Ovary (tissue), 9 donors: ENCODE measurements around the gene SRCAP. TPM values are rescaled to one million over a fixed set of nuclear protein-coding genes. Genes with fewer than 3 reads are reported as not detected.
A peak's percentile ranks its signal among the peaks of the same experiment; 100 is the strongest.

Experiments
- DNase-seq, 5 donors: peaks; one replicate each; pipeline ENCODE4 v3.0.0-alpha.2; 2019 to 2020
- H3K27ac ChIP-seq, 2 donors: fragments of 200-600 bp; one replicate each; pipeline versions ENCODE4 v1.5.1 to v1.8.0; 2019 to 2022
- H3K27me3 ChIP-seq: fragments of 200-600 bp; one replicate; pipeline ENCODE4 v1.8.0; 2022
- H3K36me3 ChIP-seq: fragments of 200-600 bp; sonication (generic); one replicate; pipeline ENCODE4 v1.5.1; 2019
- H3K4me1 ChIP-seq: one replicate; pipeline ENCODE4 v1.8.1; 2013; ENCODE audit warnings: mild to moderate bottlenecking, moderate library complexity; ENCODE audit not compliant: insufficient read depth
- H3K4me3 ChIP-seq: fragments of 200-600 bp; sonication (generic); one replicate; pipeline ENCODE4 v1.5.1; 2017
- H3K9me3 ChIP-seq, 2 donors: fragments of 200-600 bp in 1 of 2; sonication (generic) in 1 of 2; one replicate each; pipeline versions ENCODE4 v1.5.1 to v1.8.1; 2013 to 2019; ENCODE audit warnings: mild to moderate bottlenecking in 1 of 2, moderate library complexity in 1 of 2
- CTCF ChIP-seq, 3 donors: fragments of 450-650 bp in 2 of 3; fragments of 200-600 bp in 1 of 3; IDR thresholded peaks; one replicate each; pipeline versions ENCODE4 v1.5.1 to v1.8.0; 2016 to 2022; ENCODE audit warnings: antibody characterized with exemption in 3 of 3, mild to moderate bottlenecking in 1 of 3
- EP300 ChIP-seq: sonication (generic); formaldehyde crosslinking; IDR thresholded peaks from one replicate; pipeline ENCODE4 v1.6.1; 2017; ENCODE audit warnings: antibody characterized with exemption
- POLR2A ChIP-seq: fragments of 450-650 bp; IDR thresholded peaks from one replicate; pipeline ENCODE4 v1.6.1; 2017; ENCODE audit warnings: antibody characterized with exemption, mild to moderate bottlenecking, moderate library complexity
- WGBS, 3 donors: extraction: QIAGEN DNeasy Blood & Tissue Kit in 1 of 3; methylation state at CpG; one replicate each; pipeline versions ENCODE4 v1.1.5 to v1.1.7; 2013 to 2017; 5-methylcytosine and 5-hydroxymethylcytosine counted together
- intact Hi-C, 4 donors: fragments of 100-400 bp; cut with DNase I; formaldehyde crosslinking; loops; one replicate each; pipeline versions ENCODE4 v1.11.0 to v1.15.1; 2022 to 2023
- polyA plus RNA-seq, 2 donors: library from polyadenylated mRNA; stranded (reverse); fragments of 200-250 nt in 1 of 2; fragments of 350-450 nt in 1 of 2; fragmentation: Illumina TruSeq in 1 of 2; extraction: RNeasy Lipid Tissue Mini Kit (QIAGEN cat#74804) in 1 of 2; gene quantifications; one replicate each; pipeline ENCODE4 v1.2.3, GENCODE V29; 2013 to 2014
- total RNA-seq, 7 donors: library from RNA; depleted of rRNA in 2 of 7; stranded (reverse); fragments of >200 nt in 2 of 7; fragmentation: NEBNext Ultra II Directional in 3 of 7; extraction: Animal tissue kit (Norgen Biotek cat#: 25700) in 3 of 7; gene quantifications; one replicate each; pipeline versions ENCODE4 v1.1.0 to v1.2.4, GENCODE V29; 2016 to 2023
- donor health status: DM: no; HTN: no; CAD: no; lungs with moderate emphysema.
- donor health status: DM: no; HTN: no; CAD: no.
- donor health status: Bipolar disorder and iron deficiency.
- donor health status: DM: yes; HTN: yes; CAD: no.
- donor health status: DM: no; HTN: no; CAD: no.
- donor health status: DM: yes; HTN: yes; CAD: no.

The SRCAP gene
- total and polyA plus RNA-seq, 9 donors, result 11.4 to 73.1 (median 46.1) TPM

- WGBS, 3 donors, result 1% methylated on average over 60 of the region's 60 CpGs
- Histone ChIP-seq H3K27me3 (no peaks in the 10 kb centered on the region), H3K36me3 (no peaks in the 10 kb centered on the region), H3K9me3 (no peaks in the 10 kb centered on the region), H3K4me3 (peak within 1 kb of the TSS; percentile 91), H3K4me1 (no peaks in the 10 kb centered on the region), H3K27ac (peak within 1 kb of the TSS in 1 of 2 donors; percentile 73)
- TF ChIP-seq EP300 (no peak), POLR2A (peak; percentile 41)
- peak; percentile 98 to 99 (median 99) for DNase-seq
- intact Hi-C loops, result no loop called here
Observed at GRCh38 chr16:30747799-30748633, 49.0 kb downstream of the SRCAP start, which contains the start of gene PHKG2. Gene PHKG2, plus strand, starts transcription at chr16:30748425. Its CDS starts 396 bp downstream, at chr16:30748821.

- no peaks in the 10 kb centered on the region for H3K36me3 ChIP-seq
- 13 to 19% (median 16%) methylated on average over 28 to 36 of the region's 36 CpGs for WGBS, 3 donors
Observed at GRCh38 chr16:30748634-30749445, 49.9 kb downstream of the SRCAP start.

DNA sequence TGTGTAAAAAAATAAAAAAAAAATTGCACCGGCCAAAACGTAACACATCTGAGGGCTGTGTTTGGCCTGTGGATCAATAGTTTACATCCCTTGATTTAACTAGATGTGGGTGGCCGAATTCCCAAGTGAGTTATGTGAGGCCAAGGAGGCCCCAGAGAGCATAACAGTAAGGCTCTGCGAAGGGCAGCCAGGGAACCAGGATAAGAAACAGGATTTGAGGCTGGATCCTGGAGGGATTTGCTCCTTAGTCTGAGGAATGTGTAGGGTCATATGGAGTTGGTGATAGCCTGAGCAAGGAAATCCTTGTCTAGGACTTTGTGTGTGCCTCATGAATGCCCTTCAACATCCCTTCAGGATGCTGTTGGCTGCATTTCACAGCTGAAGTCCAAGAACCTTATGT, 51.2 kb downstream of the SRCAP start:
- DNase-seq, result no peak
- H3K4me3 ChIP-seq, result no peak overlapping the region
- TF ChIP-seq POLR2A (no peak), EP300 (no peak), CTCF (IDR thresholded peaks at IDR 0.05) (no peak)
- H3K27me3 ChIP-seq, result no peaks in the 10 kb centered on the region
- no peak overlapping the region for H3K27ac ChIP-seq
- WGBS, 3 donors, result 80 to 87% (median 83%) methylated on average over 4 of the region's 4 CpGs
- H3K4me1 ChIP-seq, result no peaks in the 10 kb centered on the region
- H3K36me3 ChIP-seq, result no peaks in the 10 kb centered on the region
- H3K9me3 ChIP-seq, result no peaks in the 10 kb centered on the region
- intact Hi-C loops, result no loop called here

More at GRCh38 chr16:30748634-30749445, 49.9 kb downstream of the SRCAP start:
- intact Hi-C loops, result no loop called here
- Histone ChIP-seq H3K4me1 (no peaks in the 10 kb centered on the region), H3K27ac (no peak overlapping the region), H3K9me3 (no peaks in the 10 kb centered on the region), H3K4me3 (peak overlapping the region; percentile 91), H3K27me3 (no peaks in the 10 kb centered on the region)
- TF ChIP-seq EP300 (no peak), POLR2A (no peak), CTCF (IDR thresholded peaks at IDR 0.05) (no peak)
- DNase-seq, result peak in 4 of 5 donors; percentile 53 to 70 (median 66)

DNA sequence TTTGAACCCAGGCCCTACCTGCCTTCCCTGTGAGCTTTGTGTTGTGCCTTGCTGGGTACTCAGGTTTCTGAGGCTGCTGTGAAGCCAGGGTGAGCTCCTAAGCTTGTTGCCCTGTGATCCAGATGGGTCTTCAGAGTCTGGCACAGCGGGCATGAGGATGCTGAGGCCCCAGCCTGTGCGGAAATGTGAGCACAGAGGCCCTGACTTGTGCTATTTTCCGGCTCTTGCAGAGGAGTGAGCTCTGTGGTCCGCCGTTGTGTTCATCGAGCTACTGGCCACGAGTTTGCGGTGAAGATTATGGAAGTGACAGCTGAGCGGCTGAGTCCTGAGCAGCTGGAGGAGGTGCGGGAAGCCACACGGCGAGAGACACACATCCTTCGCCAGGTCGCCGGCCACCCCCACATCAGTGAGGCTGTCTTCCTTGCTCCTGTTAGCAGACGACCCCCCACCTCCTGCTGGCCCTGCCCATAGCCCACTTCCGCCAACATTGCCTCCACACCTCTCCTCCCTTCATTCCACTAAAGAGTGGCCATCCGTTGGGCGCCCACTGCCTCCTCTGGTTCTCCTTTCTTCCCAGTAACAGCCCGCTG, 52.0 kb downstream of the SRCAP start:
- Histone ChIP-seq H3K4me3 (no peak overlapping the region), H3K27ac (no peak overlapping the region), H3K4me1 (no peaks in the 10 kb centered on the region), H3K36me3 (no peaks in the 10 kb centered on the region), H3K9me3 (no peaks in the 10 kb centered on the region), H3K27me3 (no peaks in the 10 kb centered on the region)
- TF ChIP-seq CTCF (IDR thresholded peaks at IDR 0.05), result no peak
- TF ChIP-seq POLR2A, result no peak
- TF ChIP-seq EP300, result no peak
- 86 to 91% (median 89%) methylated on average over 20 of the region's 20 CpGs for WGBS, 3 donors
- DNase-seq, result no peak
- intact Hi-C loops, result no loop called here
